ENCODE data around the gene APLNR. TPM values are rescaled to one million over a fixed set of nuclear protein-coding genes. Genes with fewer than 3 reads are reported as not detected.

The APLNR gene
- total RNA-seq, 1 experiment from 2014 or later, result not detected

DNA sequence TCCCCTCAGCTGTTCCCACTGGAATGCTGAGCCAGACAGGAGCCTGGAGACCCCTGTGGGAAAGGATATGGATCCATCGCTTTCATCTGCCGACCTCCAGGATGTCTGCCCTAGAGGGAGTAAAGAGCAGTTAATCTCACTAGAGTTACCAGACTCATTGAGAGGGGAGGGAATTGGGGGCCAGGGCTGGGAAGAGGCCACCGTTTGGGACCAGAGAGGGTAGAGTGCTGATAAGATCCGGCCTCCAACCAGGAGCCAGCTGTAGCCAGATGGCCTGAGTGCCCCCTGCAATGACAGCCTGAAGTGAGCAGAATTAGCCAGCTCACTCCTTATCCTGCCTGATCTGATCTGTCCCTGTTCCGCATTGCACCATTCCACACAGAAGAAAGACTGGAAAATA lies 3.7 kb upstream of the APLNR start (continued):
- TF ChIP-seq TCF7L2 (IDR thresholded peaks at IDR 0.05; ENCODE audit: borderline replicate concordance, extremely low read depth, insufficient read depth, insufficient read length), result no peak
- TF ChIP-seq, protein P1, sequence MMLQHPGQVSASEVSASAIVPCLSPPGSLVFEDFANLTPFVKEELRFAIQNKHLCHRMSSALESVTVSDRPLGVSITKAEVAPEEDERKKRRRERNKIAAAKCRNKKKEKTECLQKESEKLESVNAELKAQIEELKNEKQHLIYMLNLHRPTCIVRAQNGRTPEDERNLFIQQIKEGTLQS (IDR thresholded peaks at IDR 0.05), result no peak

DNA sequence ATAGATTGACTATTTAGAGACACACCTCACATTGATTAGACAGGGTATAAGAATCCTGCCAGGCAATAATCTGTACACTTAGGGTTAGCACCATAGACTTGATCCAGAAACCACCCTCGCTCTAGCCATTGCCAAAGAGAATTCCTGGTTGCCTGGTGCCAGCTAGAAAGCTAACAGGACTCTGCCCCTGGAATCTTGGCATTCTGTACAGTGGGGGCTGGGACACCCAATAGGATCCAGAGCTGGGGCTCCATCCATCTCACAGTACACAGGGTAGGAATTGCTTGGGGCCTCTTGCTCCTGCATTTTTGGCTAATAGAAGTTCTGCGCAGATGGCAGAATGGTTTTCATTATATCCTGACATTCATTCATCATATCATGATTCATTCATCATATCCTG lies 3.0 kb upstream of the APLNR start:
- H3K9ac ChIP-seq (ENCODE audit: low read length), result no peak overlapping the region
- no peaks in the 10 kb centered on the region for H3K9me3 ChIP-seq (ENCODE audit: control insufficient read depth in 1 of 2, insufficient read depth in 1 of 2, low read depth in 1 of 2, low read length in 2 of 2)
- no peaks in the 10 kb centered on the region for H4K20me1 ChIP-seq (ENCODE audit: insufficient read depth)
- no peak overlapping the region for H3K27ac ChIP-seq (ENCODE audit: low read depth, low read length)
- DNase-seq (ENCODE audit: low read depth, low spot score) (no peak), ATAC-seq (no peak)
- intact Hi-C loops (cut with micrococcal nuclease), result loop anchor here (10.0 kb wide), 1 partner anchor 1295 kb away; no protein-coding TSS in a partner anchor
- H3K36me3 ChIP-seq (ENCODE audit: control insufficient read depth in 1 of 2, insufficient read depth in 2 of 2, low read length in 2 of 2), result no peaks in the 10 kb centered on the region
- POLR2A ChIA-PET, result no interaction called here
- TF ChIP-seq, protein P2, sequence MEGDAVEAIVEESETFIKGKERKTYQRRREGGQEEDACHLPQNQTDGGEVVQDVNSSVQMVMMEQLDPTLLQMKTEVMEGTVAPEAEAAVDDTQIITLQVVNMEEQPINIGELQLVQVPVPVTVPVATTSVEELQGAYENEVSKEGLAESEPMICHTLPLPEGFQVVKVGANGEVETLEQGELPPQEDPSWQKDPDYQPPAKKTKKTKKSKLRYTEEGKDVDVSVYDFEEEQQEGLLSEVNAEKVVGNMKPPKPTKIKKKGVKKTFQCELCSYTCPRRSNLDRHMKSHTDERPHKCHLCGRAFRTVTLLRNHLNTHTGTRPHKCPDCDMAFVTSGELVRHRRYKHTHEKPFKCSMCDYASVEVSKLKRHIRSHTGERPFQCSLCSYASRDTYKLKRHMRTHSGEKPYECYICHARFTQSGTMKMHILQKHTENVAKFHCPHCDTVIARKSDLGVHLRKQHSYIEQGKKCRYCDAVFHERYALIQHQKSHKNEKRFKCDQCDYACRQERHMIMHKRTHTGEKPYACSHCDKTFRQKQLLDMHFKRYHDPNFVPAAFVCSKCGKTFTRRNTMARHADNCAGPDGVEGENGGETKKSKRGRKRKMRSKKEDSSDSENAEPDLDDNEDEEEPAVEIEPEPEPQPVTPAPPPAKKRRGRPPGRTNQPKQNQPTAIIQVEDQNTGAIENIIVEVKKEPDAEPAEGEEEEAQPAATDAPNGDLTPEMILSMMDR (IDR thresholded peaks at IDR 0.05 in 2 of 3, conservative IDR thresholded peaks at IDR 0.05 in 1 of 3; ENCODE audit: borderline replicate concordance in 1 of 3, insufficient read depth in 1 of 3, low read depth in 2 of 3, low read length in 2 of 3), result no peak
- TF ChIP-seq EZH2phosphoT487 (IDR thresholded peaks at IDR 0.05; ENCODE audit: borderline replicate concordance) (no peak), SRF (IDR thresholded peaks at IDR 0.05; ENCODE audit: low read depth) (no peak), FOSL1 (IDR thresholded peaks at IDR 0.05; ENCODE audit: low read depth) (no peak), CBX3 (IDR thresholded peaks at IDR 0.05; ENCODE audit: low read depth) (no peak), EGR1 (IDR thresholded peaks at IDR 0.05; ENCODE audit: low read depth) (no peak), ZFX (IDR thresholded peaks at IDR 0.05) (no peak), SP1 (IDR thresholded peaks at IDR 0.05; ENCODE audit: low read depth) (no peak), POLR2A (IDR thresholded peaks at IDR 0.05; ENCODE audit: borderline replicate concordance, extremely low read depth, insufficient read depth, insufficient read length) (no peak), EZH2 (IDR thresholded peaks at IDR 0.05) (no peak), SIN3A (IDR thresholded peaks at IDR 0.05; ENCODE audit: low read depth) (no peak), JUND (IDR thresholded peaks at IDR 0.05) (no peak)
- TF ChIP-seq, protein P1 (IDR thresholded peaks at IDR 0.05), result no peak
- no peaks in the 10 kb centered on the region for H3K79me2 ChIP-seq (ENCODE audit: insufficient read depth, low read length)
- no peak overlapping the region for H3K4me2 ChIP-seq (ENCODE audit: low read length)
- H3K4me3 ChIP-seq (replicated peaks in 1 of 2; ENCODE audit: low read depth in 1 of 2, low read length in 2 of 2), result no peak overlapping the region
- no TSS peak for BruUV-seq (replicated peaks)
- RAD21 ChIA-PET (ENCODE audit: low non-redundant PET in 1 of 2, low total read pairs in 2 of 2, uncharacterized antibody in 2 of 2, unreplicated experiment in 2 of 2), result no interaction called here
- no peaks in the 10 kb centered on the region for H3K4me1 ChIP-seq (ENCODE audit: control insufficient read depth in 1 of 2, insufficient read depth in 2 of 2, low read length in 2 of 2)
- no peaks in the 10 kb centered on the region for H3K9me2 ChIP-seq (ENCODE audit: insufficient read depth)
- no peak overlapping the region for H2AFZ ChIP-seq (ENCODE audit: low read depth, low read length, poor library complexity, severe bottlenecking)
- CTCF ChIA-PET, result interaction anchor here (2.0 kb wide), 1 partner anchor 9 kb away, joined by 14 read pairs; no protein-coding TSS in a partner anchor
- peaks cover 5% of the 10 kb centered on the region for H3K27me3 ChIP-seq (ENCODE audit: insufficient read depth, low read length)

All from HCT116 (cell line).